IgD-negative memory B cell (primary cell): ENCODE results near the gene CLEC1A. TPM values are rescaled to one million over a fixed set of nuclear protein-coding genes. Genes with fewer than 3 reads are reported as not detected.
"Not testable (repeated sequence)": the region's sequence is repeated elsewhere in the genome, so short reads cannot be mapped to it uniquely, and the experiment has no call there.

Experiments used
- H3K27ac Mint-ChIP-seq, 3 donors: one replicate each; pipeline ENCODE4 v1.8.0; 2020 to 2022; ENCODE audit warnings: mild to moderate bottlenecking in 3 of 3, mixed read lengths in 3 of 3, moderate library complexity in 1 of 3
- H3K27me3 Mint-ChIP-seq: one replicate; pipeline ENCODE4 v1.8.0; 2021; ENCODE audit warnings: mixed read lengths
- H3K36me3 Mint-ChIP-seq: one replicate; pipeline ENCODE4 v1.8.0; 2020; ENCODE audit warnings: mild to moderate bottlenecking, mixed read lengths
- H3K4me1 Mint-ChIP-seq, 3 donors: one replicate each; pipeline ENCODE4 v1.8.0; 2020 to 2022; ENCODE audit warnings: mixed read lengths in 3 of 3, mild to moderate bottlenecking in 1 of 3
- H3K4me3 Mint-ChIP-seq, 4 donors: one replicate each; pipeline ENCODE4 v1.8.0; 2020 to 2022; ENCODE audit warnings: mild to moderate bottlenecking in 4 of 4, mixed read lengths in 4 of 4, moderate library complexity in 3 of 4
- H3K9me3 Mint-ChIP-seq, 3 donors: one replicate each; pipeline ENCODE4 v1.8.0; 2020 to 2021; ENCODE audit warnings: mixed read lengths in 3 of 3, mild to moderate bottlenecking in 1 of 3
- polyA plus RNA-seq: library from polyadenylated mRNA; unstranded; fragments of 300-500 nt; fragmentation: Illumina TruSeq; gene quantifications from one replicate; pipeline ENCODE4 v1.2.3, GENCODE V29; 2021

CLEC1A gene
- polyA plus RNA-seq, 1 donor from 2014 or later, result not detected

- Mint-ChIP-seq H3K4me1 (peaks cover 3 to 7% (median 7%) of the 10 kb centered on the region in 3 donors), H3K27ac (no peak overlapping the region), H3K9me3 (peaks cover 0 to 4% (median 3%) of the 10 kb centered on the region in 3 donors), H3K4me3 (no peak overlapping the region), H3K27me3 (peaks cover 28% of the 10 kb centered on the region), H3K36me3 (peaks cover 1% of the 10 kb centered on the region)
Observed at GRCh38 chr12:10048526-10048925, 50.3 kb downstream of the CLEC1A start.

GRCh38 chr12:10042167-10042566, 56.6 kb downstream of the CLEC1A start:
- Mint-ChIP-seq H3K27me3 (peaks cover 27% of the 10 kb centered on the region), H3K9me3 (no peaks in the 10 kb centered on the region), H3K4me3 (no peak overlapping the region), H3K4me1 (no peaks in the 10 kb centered on the region), H3K27ac (no peak overlapping the region), H3K36me3 (no peaks in the 10 kb centered on the region)

- Mint-ChIP-seq H3K4me3 (no peak overlapping the region), H3K27me3 (peaks cover 10% of the 10 kb centered on the region), H3K4me1 (peaks cover 0 to 2% (median 0%) of the 10 kb centered on the region in 3 donors), H3K27ac (no peak overlapping the region), H3K36me3 (no peaks in the 10 kb centered on the region), H3K9me3 (no peaks in the 10 kb centered on the region)
Observed at GRCh38 chr12:10033783-10034545, 64.8 kb downstream of the CLEC1A start.

GRCh38 chr12:10031771-10032175, 67.0 kb downstream of the CLEC1A start:
- H3K4me3 Mint-ChIP-seq, result no peak overlapping the region
- H3K27me3 Mint-ChIP-seq, result peaks cover 8% of the 10 kb centered on the region
- H3K27ac Mint-ChIP-seq, result no peak overlapping the region
- no peaks in the 10 kb centered on the region for H3K36me3 Mint-ChIP-seq
- peaks cover 0 to under 1% (median 0%) of the 10 kb centered on the region in 3 donors for H3K9me3 Mint-ChIP-seq
- peaks cover 0 to 2% (median 0%) of the 10 kb centered on the region in 3 donors for H3K4me1 Mint-ChIP-seq

- Mint-ChIP-seq H3K27ac (no peak overlapping the region), H3K4me1 (peaks cover 0 to 2% (median 0%) of the 10 kb centered on the region in 3 donors), H3K27me3 (peaks cover 6% of the 10 kb centered on the region), H3K36me3 (no peaks in the 10 kb centered on the region), H3K9me3 (peaks cover 0 to 2% (median 0%) of the 10 kb centered on the region in 3 donors), H3K4me3 (no peak overlapping the region)
Observed at GRCh38 chr12:10031321-10031720, 67.5 kb downstream of the CLEC1A start.

- H3K4me3 Mint-ChIP-seq, result no peak within 1 kb of the TSS
- no peak within 1 kb of the TSS for H3K27ac Mint-ChIP-seq
- H3K36me3 Mint-ChIP-seq, result no peaks in the 10 kb centered on the region
- H3K4me1 Mint-ChIP-seq, result peaks cover 0 to 2% (median 0%) of the 10 kb centered on the region in 3 donors
- peaks cover 7% of the 10 kb centered on the region for H3K27me3 Mint-ChIP-seq
- peaks cover 0 to 2% (median 0%) of the 10 kb centered on the region in 3 donors for H3K9me3 Mint-ChIP-seq
Observed at GRCh38 chr12:10030446-10030845, 68.3 kb downstream of the CLEC1A start, which contains the start of gene CLEC9A. Gene CLEC9A (plus strand): TSS chr12:10030682. CDS start chr12:10052688, 22,006 bp downstream.

- Mint-ChIP-seq H3K4me1 (peaks cover 0 to 2% (median 0%) of the 10 kb centered on the region in 3 donors), H3K36me3 (no peaks in the 10 kb centered on the region), H3K9me3 (peaks cover 0 to 2% (median 0%) of the 10 kb centered on the region in 3 donors), H3K4me3 (no peak overlapping the region), H3K27me3 (peaks cover 4% of the 10 kb centered on the region), H3K27ac (no peak overlapping the region)
Observed at GRCh38 chr12:10027721-10028120, 71.1 kb downstream of the CLEC1A start.

- Mint-ChIP-seq H3K27ac (no peak overlapping the region), H3K4me1 (peaks cover 0 to 2% (median 0%) of the 10 kb centered on the region in 3 donors), H3K4me3 (no peak overlapping the region), H3K9me3 (peaks cover 0 to 2% (median 0%) of the 10 kb centered on the region in 3 donors), H3K27me3 (peaks cover 4% of the 10 kb centered on the region), H3K36me3 (no peaks in the 10 kb centered on the region)
Observed at GRCh38 chr12:10027311-10027710, 71.5 kb downstream of the CLEC1A start.

GRCh38 chr12:10026666-10027065, 72.1 kb downstream of the CLEC1A start:
- not testable (repeated sequence) for H3K9me3 Mint-ChIP-seq, H3K27ac Mint-ChIP-seq, H3K4me3 Mint-ChIP-seq, H3K36me3 Mint-ChIP-seq, H3K27me3 Mint-ChIP-seq, H3K4me1 Mint-ChIP-seq

- Mint-ChIP-seq H3K4me1 (peaks cover 0 to 2% (median 0%) of the 10 kb centered on the region in 3 donors), H3K27ac (no peak overlapping the region), H3K36me3 (no peaks in the 10 kb centered on the region)
Observed at GRCh38 chr12:10025236-10025635, 73.5 kb downstream of the CLEC1A start.

GRCh38 chr12:10021342-10021741, 77.4 kb downstream of the CLEC1A start:
- H3K27ac Mint-ChIP-seq, result no peak overlapping the region
- H3K4me1 Mint-ChIP-seq, result no peaks in the 10 kb centered on the region
- H3K9me3 Mint-ChIP-seq, result no peaks in the 10 kb centered on the region
- no peak overlapping the region for H3K4me3 Mint-ChIP-seq
- no peaks in the 10 kb centered on the region for H3K36me3 Mint-ChIP-seq
- H3K27me3 Mint-ChIP-seq, result peaks cover 7% of the 10 kb centered on the region

More at GRCh38 chr12:10025236-10025635, 73.5 kb downstream of the CLEC1A start:
- Mint-ChIP-seq H3K27me3 (peaks cover 4% of the 10 kb centered on the region), H3K9me3 (peaks cover 0 to 2% (median 0%) of the 10 kb centered on the region in 3 donors), H3K4me3 (no peak overlapping the region)

Other genes with a start within 250 kb of the CLEC1A start
- 11.4 TPM for gene CLEC2B, start 229.6 kb downstream of the CLEC1A start, polyA plus RNA-seq
- not detected for gene KLRF2, start 217.5 kb downstream of the CLEC1A start, polyA plus RNA-seq
- not detected for gene CLEC2A, start 166.6 kb downstream of the CLEC1A start, polyA plus RNA-seq
- gene CLEC12A, start 127.6 kb downstream of the CLEC1A start, polyA plus RNA-seq, result 0.55 TPM
- gene CLEC1B, start 99.9 kb downstream of the CLEC1A start, polyA plus RNA-seq, result not detected
- gene CLEC12B, start 88.4 kb downstream of the CLEC1A start, polyA plus RNA-seq, result not detected
- gene CLEC9A, start 68.3 kb downstream of the CLEC1A start, polyA plus RNA-seq, result not detected
- 1.9 TPM for gene CLEC7A, start 31.2 kb upstream of the CLEC1A start, polyA plus RNA-seq
- not detected for gene OLR1, start 73.1 kb upstream of the CLEC1A start, polyA plus RNA-seq
- gene TMEM52B, start 80.0 kb upstream of the CLEC1A start, polyA plus RNA-seq, result not detected
- 0.68 TPM for gene GABARAPL1, start 113.9 kb upstream of the CLEC1A start, polyA plus RNA-seq
- 13.1 TPM for gene KLRD1, start 208.9 kb upstream of the CLEC1A start, polyA plus RNA-seq